ENCODE measurements around the gene TMEM14A. TPM values are rescaled to one million over a fixed set of nuclear protein-coding genes. Genes with fewer than 3 reads are reported as not detected.

The TMEM14A gene
- total RNA-seq, 4 donors from 2014 or later = 10.1 to 15.7 (median 12.4) TPM

GRCh38 chr6:52647199-52647598, 23.7 kb upstream of the TMEM14A start:
- WGBS = 88% methylated on average over 3 of the region's 3 CpGs
- Histone ChIP-seq H3K27ac (no peak overlapping the region), H3K27me3 (no peaks in the 10 kb centered on the region), H3K9me3 (no peaks in the 10 kb centered on the region), H3K4me3 (no peak overlapping the region), H3K4me1 (no peaks in the 10 kb centered on the region), H3K36me3 (no peaks in the 10 kb centered on the region)
- TF ChIP-seq, protein P1, sequence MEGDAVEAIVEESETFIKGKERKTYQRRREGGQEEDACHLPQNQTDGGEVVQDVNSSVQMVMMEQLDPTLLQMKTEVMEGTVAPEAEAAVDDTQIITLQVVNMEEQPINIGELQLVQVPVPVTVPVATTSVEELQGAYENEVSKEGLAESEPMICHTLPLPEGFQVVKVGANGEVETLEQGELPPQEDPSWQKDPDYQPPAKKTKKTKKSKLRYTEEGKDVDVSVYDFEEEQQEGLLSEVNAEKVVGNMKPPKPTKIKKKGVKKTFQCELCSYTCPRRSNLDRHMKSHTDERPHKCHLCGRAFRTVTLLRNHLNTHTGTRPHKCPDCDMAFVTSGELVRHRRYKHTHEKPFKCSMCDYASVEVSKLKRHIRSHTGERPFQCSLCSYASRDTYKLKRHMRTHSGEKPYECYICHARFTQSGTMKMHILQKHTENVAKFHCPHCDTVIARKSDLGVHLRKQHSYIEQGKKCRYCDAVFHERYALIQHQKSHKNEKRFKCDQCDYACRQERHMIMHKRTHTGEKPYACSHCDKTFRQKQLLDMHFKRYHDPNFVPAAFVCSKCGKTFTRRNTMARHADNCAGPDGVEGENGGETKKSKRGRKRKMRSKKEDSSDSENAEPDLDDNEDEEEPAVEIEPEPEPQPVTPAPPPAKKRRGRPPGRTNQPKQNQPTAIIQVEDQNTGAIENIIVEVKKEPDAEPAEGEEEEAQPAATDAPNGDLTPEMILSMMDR (IDR thresholded peaks at IDR 0.05) = no peak
- TF ChIP-seq EP300 (IDR thresholded peaks at IDR 0.05) (no peak), POLR2A (IDR thresholded peaks at IDR 0.05) (no peak), POLR2AphosphoS5 (IDR thresholded peaks at IDR 0.05) (no peak)
- DNase-seq (ENCODE audit: low spot score in 2 of 2) = no peak

GRCh38 chr6:52649536-52650160, 21.3 kb upstream of the TMEM14A start:
- TF ChIP-seq EP300 (IDR thresholded peaks at IDR 0.05) (no peak), POLR2AphosphoS5 (IDR thresholded peaks at IDR 0.05) (no peak), POLR2A (IDR thresholded peaks at IDR 0.05) (no peak)
- TF ChIP-seq, protein P1 (IDR thresholded peaks at IDR 0.05) = no peak
- H3K4me3 ChIP-seq = no peak overlapping the region
- no peaks in the 10 kb centered on the region for H3K4me1 ChIP-seq
- no peaks in the 10 kb centered on the region for H3K36me3 ChIP-seq
- H3K9me3 ChIP-seq = no peaks in the 10 kb centered on the region
- WGBS = 45% methylated on average over 2 of the region's 2 CpGs
- DNase-seq (ENCODE audit: low spot score in 2 of 2) = no peak
- no peaks in the 10 kb centered on the region for H3K27me3 ChIP-seq
- no peak overlapping the region for H3K27ac ChIP-seq

DNA sequence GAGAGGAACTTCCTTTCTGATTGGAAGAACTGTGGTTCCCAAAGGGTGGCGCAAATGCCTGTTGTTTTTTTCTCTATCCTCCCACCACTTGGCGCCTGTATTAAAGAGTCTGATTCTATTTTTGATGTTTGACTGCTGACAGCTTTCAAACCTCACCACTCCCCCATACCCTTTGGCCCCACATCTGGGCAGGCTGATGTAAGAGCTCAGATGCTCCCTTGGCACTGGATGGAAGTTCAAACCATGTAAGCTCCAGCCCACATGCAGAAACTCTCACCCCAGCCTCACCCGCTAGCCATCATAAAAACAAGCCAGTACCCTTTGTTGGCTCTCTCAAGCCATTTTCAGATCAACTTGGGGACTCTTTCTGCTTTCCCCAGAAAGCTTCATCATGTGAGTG, 20.0 kb upstream of the TMEM14A start:
- Histone ChIP-seq H3K4me3 (no peak overlapping the region), H3K27ac (no peak overlapping the region), H3K36me3 (no peaks in the 10 kb centered on the region), H3K4me1 (no peaks in the 10 kb centered on the region), H3K9me3 (no peaks in the 10 kb centered on the region), H3K27me3 (no peaks in the 10 kb centered on the region)
- DNase-seq (ENCODE audit: low spot score in 2 of 2) = no peak
- TF ChIP-seq POLR2AphosphoS5 (IDR thresholded peaks at IDR 0.05) (no peak), EP300 (IDR thresholded peaks at IDR 0.05) (no peak), POLR2A (IDR thresholded peaks at IDR 0.05) (no peak)
- TF ChIP-seq, protein P1 (IDR thresholded peaks at IDR 0.05) = no peak
- 62% methylated on average over 3 of the region's 3 CpGs for WGBS

DNA sequence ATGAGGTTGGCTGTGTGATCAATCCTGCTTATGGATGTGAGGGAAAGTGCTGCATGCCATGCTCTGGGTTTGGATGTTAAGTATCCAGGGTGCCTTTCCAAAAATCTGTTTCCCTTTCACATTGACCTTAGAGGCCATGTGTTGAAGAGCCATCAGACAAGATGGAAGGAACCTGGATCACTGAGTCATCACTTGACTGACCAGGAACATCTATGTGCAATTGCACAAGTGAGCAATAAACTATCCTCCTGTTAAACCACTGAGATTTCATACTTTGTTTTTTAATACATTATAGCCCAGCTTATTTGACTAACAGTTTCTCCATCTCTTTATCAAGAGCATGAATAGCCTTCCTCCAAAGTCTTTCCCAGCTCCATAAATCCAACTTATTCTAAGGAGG, 17.8 kb upstream of the TMEM14A start:
- Histone ChIP-seq H3K9me3 (no peaks in the 10 kb centered on the region), H3K4me1 (no peaks in the 10 kb centered on the region), H3K36me3 (no peaks in the 10 kb centered on the region), H3K27me3 (no peaks in the 10 kb centered on the region), H3K27ac (no peak overlapping the region), H3K4me3 (no peak overlapping the region)
- DNase-seq (ENCODE audit: low spot score in 2 of 2) = no peak
- no peak for TF ChIP-seq POLR2A (IDR thresholded peaks at IDR 0.05)
- TF ChIP-seq, protein P1 (IDR thresholded peaks at IDR 0.05) = no peak
- TF ChIP-seq EP300 (IDR thresholded peaks at IDR 0.05) = no peak
- no peak for TF ChIP-seq POLR2AphosphoS5 (IDR thresholded peaks at IDR 0.05)

- no peaks in the 10 kb centered on the region for H3K9me3 ChIP-seq
- H3K4me3 ChIP-seq = no peak overlapping the region
- no peaks in the 10 kb centered on the region for H3K36me3 ChIP-seq
- no peaks in the 10 kb centered on the region for H3K4me1 ChIP-seq
- H3K27ac ChIP-seq = no peak overlapping the region
- no peaks in the 10 kb centered on the region for H3K27me3 ChIP-seq
- TF ChIP-seq, protein P1 (IDR thresholded peaks at IDR 0.05) = no peak
- no peak for TF ChIP-seq POLR2A (IDR thresholded peaks at IDR 0.05)
- no peak for TF ChIP-seq EP300 (IDR thresholded peaks at IDR 0.05)
- no peak for TF ChIP-seq POLR2AphosphoS5 (IDR thresholded peaks at IDR 0.05)
- 95% methylated on average over 1 of the region's 1 CpG for WGBS
- no peak for DNase-seq (ENCODE audit: low spot score in 2 of 2)
These were observed 16.9 kb upstream of the TMEM14A start for GRCh38 chr6:52654007-52654406.
